Measurements from ENCODE around the gene TRERF1.
"Not testable (repeated sequence)": the region's sequence is repeated elsewhere in the genome, so short reads cannot be mapped to it uniquely, and the experiment has no call there.

Gene TRERF1

GRCh38 chr6:42237857-42238256, 213.9 kb downstream of the TRERF1 start:
- DNase-seq = no peak

GRCh38 chr6:42236682-42237473, 214.8 kb downstream of the TRERF1 start:
- DNase-seq = no peak

GRCh38 chr6:42236030-42236429, 215.7 kb downstream of the TRERF1 start:
- DNase-seq = no peak

- DNase-seq = no peak
Measured at GRCh38 chr6:42232035-42232434, 219.7 kb downstream of the TRERF1 start.

GRCh38 chr6:42230345-42231321, 221.1 kb downstream of the TRERF1 start:
- no peak for DNase-seq

- no peak for DNase-seq
Measured at GRCh38 chr6:42229506-42230119, 222.1 kb downstream of the TRERF1 start.

- no peak for DNase-seq
Measured at GRCh38 chr6:42228305-42228704, 223.4 kb downstream of the TRERF1 start.

GRCh38 chr6:42227173-42227850, 224.4 kb downstream of the TRERF1 start:
- DNase-seq = no peak

- no peak for DNase-seq
Measured at GRCh38 chr6:42226645-42227143, 225.0 kb downstream of the TRERF1 start.

- DNase-seq = no peak
Measured at GRCh38 chr6:42226161-42226611, 225.5 kb downstream of the TRERF1 start.

- no peak for DNase-seq
Measured at GRCh38 chr6:42225419-42225818, 226.3 kb downstream of the TRERF1 start.

- no peak for DNase-seq
Measured at GRCh38 chr6:42225029-42225339, 226.7 kb downstream of the TRERF1 start.

- no peak for DNase-seq
Measured at GRCh38 chr6:42224222-42225028, 227.3 kb downstream of the TRERF1 start.

- no peak for DNase-seq
Measured at GRCh38 chr6:42222448-42222847, 229.3 kb downstream of the TRERF1 start.

- no peak for DNase-seq
Measured at GRCh38 chr6:42221546-42221945, 230.2 kb downstream of the TRERF1 start.

GRCh38 chr6:42220807-42221206, 230.9 kb downstream of the TRERF1 start:
- no peak for DNase-seq

- peak; percentile 96 for DNase-seq
Measured at GRCh38 chr6:42217519-42218367, 234.0 kb downstream of the TRERF1 start, which contains the start of gene MRPS10. MRPS10 (minus strand) TSS chr6:42217861; CDS start chr6:42217849, 12 bp downstream.

- no peak for DNase-seq
Measured at GRCh38 chr6:42217157-42217518, 234.6 kb downstream of the TRERF1 start.

GRCh38 chr6:42216495-42216894, 235.2 kb downstream of the TRERF1 start:
- DNase-seq = not testable (repeated sequence)

GRCh38 chr6:42212442-42212841, 239.3 kb downstream of the TRERF1 start:
- DNase-seq = no peak

GRCh38 chr6:42211726-42212125, 240.0 kb downstream of the TRERF1 start:
- no peak for DNase-seq

Measured in activated effector memory CD4-positive, alpha-beta T cell treated with anti-CD3 and anti-CD28 coated beads, Interleukin-2, amount 50 U/mL, for 16 hours (primary cell).